ENCODE measurements around the gene VANGL2.

Gene VANGL2

GRCh38 chr1:160363010-160363409 lies 37.4 kb upstream of the VANGL2 start:
- no peak overlapping the region for H3K4me3 ChIP-seq (IDR thresholded peaks at IDR 0.05; ENCODE audit: insufficient read depth, low read depth, low read length)
- H3K9ac ChIP-seq = no peak overlapping the region

GRCh38 chr1:160363951-160364735 lies 36.2 kb upstream of the VANGL2 start:
- Histone ChIP-seq H4K20me1 (ENCODE audit: insufficient read depth) (no peaks in the 10 kb centered on the region), H3K4me1 (ENCODE audit: low read depth, poor library complexity, severe bottlenecking) (peaks cover 17% of the 10 kb centered on the region), H3K4me3 (IDR thresholded peaks at IDR 0.05; ENCODE audit: insufficient read depth, low read depth, low read length) (no peak overlapping the region), H3K4me2 (no peak overlapping the region), H2AFZ (ENCODE audit: low read depth) (no peak overlapping the region), H3K79me2 (ENCODE audit: insufficient read depth, low read depth) (no peaks in the 10 kb centered on the region), H3K36me3 (ENCODE audit: insufficient read depth) (no peaks in the 10 kb centered on the region), H3K9ac (no peak overlapping the region), H3K27ac (no peak overlapping the region), H3K27me3 (ENCODE audit: insufficient read depth, low read depth) (no peaks in the 10 kb centered on the region)
- TF ChIP-seq CTCF (conservative IDR thresholded peaks at IDR 0.05; ENCODE audit: low read depth, low read length) = no peak

More at GRCh38 chr1:160363010-160363409, 37.4 kb upstream of the VANGL2 start:
- Histone ChIP-seq H4K20me1 (ENCODE audit: insufficient read depth) (no peaks in the 10 kb centered on the region), H3K36me3 (ENCODE audit: insufficient read depth) (peaks cover 6% of the 10 kb centered on the region; the same call in 1 of the 2 replicates), H3K79me2 (ENCODE audit: insufficient read depth, low read depth) (no peaks in the 10 kb centered on the region), H3K27me3 (ENCODE audit: insufficient read depth, low read depth) (no peaks in the 10 kb centered on the region), H3K4me1 (ENCODE audit: low read depth, poor library complexity, severe bottlenecking) (peaks cover 17% of the 10 kb centered on the region), H2AFZ (ENCODE audit: low read depth) (no peak overlapping the region), H3K4me2 (no peak overlapping the region), H3K27ac (no peak overlapping the region)
- no peak for TF ChIP-seq CTCF (conservative IDR thresholded peaks at IDR 0.05; ENCODE audit: low read depth, low read length)

GRCh38 chr1:160365325-160365724 lies 35.0 kb upstream of the VANGL2 start:
- H3K4me3 ChIP-seq (IDR thresholded peaks at IDR 0.05; ENCODE audit: insufficient read depth, low read depth, low read length) = no peak overlapping the region
- no peak for TF ChIP-seq CTCF (conservative IDR thresholded peaks at IDR 0.05; ENCODE audit: low read depth, low read length)
- H3K36me3 ChIP-seq (ENCODE audit: insufficient read depth) = no peaks in the 10 kb centered on the region
- H3K79me2 ChIP-seq (ENCODE audit: insufficient read depth, low read depth) = no peaks in the 10 kb centered on the region
- no peak overlapping the region for H2AFZ ChIP-seq (ENCODE audit: low read depth)
- no peak overlapping the region for H3K9ac ChIP-seq
- H4K20me1 ChIP-seq (ENCODE audit: insufficient read depth) = no peaks in the 10 kb centered on the region
- H3K27me3 ChIP-seq (ENCODE audit: insufficient read depth, low read depth) = no peaks in the 10 kb centered on the region
- H3K4me1 ChIP-seq (ENCODE audit: low read depth, poor library complexity, severe bottlenecking) = peaks cover 17% of the 10 kb centered on the region
- no peak overlapping the region for H3K4me2 ChIP-seq
- no peak overlapping the region for H3K27ac ChIP-seq

GRCh38 chr1:160366731-160367515 lies 33.4 kb upstream of the VANGL2 start, which contains the start of gene NHLH1:
Gene NHLH1, plus strand, starts transcription at chr1:160367071. Its CDS starts 3,661 bp downstream, at chr1:160370732.
- no peak within 1 kb of the TSS for H3K9ac ChIP-seq
- H3K36me3 ChIP-seq (ENCODE audit: insufficient read depth) = no peaks in the 10 kb centered on the region
- H3K4me2 ChIP-seq = no peak within 1 kb of the TSS
- H3K27me3 ChIP-seq (ENCODE audit: insufficient read depth, low read depth) = no peaks in the 10 kb centered on the region
- H3K4me1 ChIP-seq (ENCODE audit: low read depth, poor library complexity, severe bottlenecking) = peaks cover 6% of the 10 kb centered on the region
- H3K27ac ChIP-seq = no peak within 1 kb of the TSS
- TF ChIP-seq CTCF (conservative IDR thresholded peaks at IDR 0.05; ENCODE audit: low read depth, low read length) = no peak
- H2AFZ ChIP-seq (ENCODE audit: low read depth) = no peak within 1 kb of the TSS
- no peak within 1 kb of the TSS for H3K4me3 ChIP-seq (IDR thresholded peaks at IDR 0.05; ENCODE audit: insufficient read depth, low read depth, low read length)
- H4K20me1 ChIP-seq (ENCODE audit: insufficient read depth) = no peaks in the 10 kb centered on the region
- H3K79me2 ChIP-seq (ENCODE audit: insufficient read depth, low read depth) = no peaks in the 10 kb centered on the region

Data from KMS-11 (cell line).